ENCODE results near the gene SPRED2.
A peak's percentile ranks its signal among the peaks of the same experiment; 100 is the strongest.

SPRED2 gene

GRCh38 chr2:65316072-65316471, 116.3 kb downstream of the SPRED2 start:
- peak in 18 of 58 donors; percentile 5 to 56 (median 22) for DNase-seq

DNA sequence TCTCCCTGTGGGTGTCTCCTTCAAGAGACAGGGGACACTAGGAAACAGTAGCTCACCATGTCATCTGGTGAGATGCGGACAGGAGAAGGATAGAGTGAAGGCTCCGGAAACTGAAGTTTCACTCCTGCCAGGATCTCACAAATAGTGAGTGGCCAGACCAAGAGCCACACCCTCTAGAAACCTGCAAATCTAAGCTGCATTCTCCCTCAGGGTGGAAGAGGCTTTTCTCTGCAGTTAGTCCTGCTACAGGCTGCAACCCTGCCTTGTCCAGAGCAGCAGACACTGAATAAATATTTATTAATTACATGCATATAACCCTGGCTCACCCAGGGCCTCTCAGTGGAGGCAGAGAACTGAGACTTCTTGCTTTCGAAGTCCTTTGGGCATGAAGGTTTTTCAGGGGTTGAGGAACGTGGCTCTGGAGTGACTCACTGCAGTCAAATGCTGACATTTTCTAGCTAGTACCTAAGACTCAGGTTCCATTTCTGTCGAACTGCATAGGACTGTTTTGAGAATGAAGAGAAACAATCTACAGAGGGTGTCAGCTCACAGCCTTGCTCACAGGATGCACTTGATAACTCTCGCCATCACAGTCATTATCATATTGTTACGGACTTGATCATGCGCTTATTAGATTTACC, 117.5 kb downstream of the SPRED2 start:
- DNase-seq = no peak

DNA sequence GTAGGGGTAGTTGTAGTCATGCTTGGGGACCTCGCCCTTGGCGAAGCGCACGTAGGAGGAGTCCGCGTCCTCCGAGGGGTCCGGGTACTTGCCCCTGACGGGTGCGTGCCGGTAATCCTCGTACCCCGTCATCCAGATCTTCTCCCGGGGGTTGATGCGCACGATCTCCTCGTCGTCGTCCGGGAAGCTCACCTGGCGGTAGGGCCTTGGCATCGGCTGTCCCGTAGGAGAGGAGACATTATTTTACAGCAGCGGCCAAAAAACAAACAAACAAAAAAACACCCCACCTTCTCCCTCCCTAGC, 118.5 kb downstream of the SPRED2 start:
- DNase-seq = no peak

DNA sequence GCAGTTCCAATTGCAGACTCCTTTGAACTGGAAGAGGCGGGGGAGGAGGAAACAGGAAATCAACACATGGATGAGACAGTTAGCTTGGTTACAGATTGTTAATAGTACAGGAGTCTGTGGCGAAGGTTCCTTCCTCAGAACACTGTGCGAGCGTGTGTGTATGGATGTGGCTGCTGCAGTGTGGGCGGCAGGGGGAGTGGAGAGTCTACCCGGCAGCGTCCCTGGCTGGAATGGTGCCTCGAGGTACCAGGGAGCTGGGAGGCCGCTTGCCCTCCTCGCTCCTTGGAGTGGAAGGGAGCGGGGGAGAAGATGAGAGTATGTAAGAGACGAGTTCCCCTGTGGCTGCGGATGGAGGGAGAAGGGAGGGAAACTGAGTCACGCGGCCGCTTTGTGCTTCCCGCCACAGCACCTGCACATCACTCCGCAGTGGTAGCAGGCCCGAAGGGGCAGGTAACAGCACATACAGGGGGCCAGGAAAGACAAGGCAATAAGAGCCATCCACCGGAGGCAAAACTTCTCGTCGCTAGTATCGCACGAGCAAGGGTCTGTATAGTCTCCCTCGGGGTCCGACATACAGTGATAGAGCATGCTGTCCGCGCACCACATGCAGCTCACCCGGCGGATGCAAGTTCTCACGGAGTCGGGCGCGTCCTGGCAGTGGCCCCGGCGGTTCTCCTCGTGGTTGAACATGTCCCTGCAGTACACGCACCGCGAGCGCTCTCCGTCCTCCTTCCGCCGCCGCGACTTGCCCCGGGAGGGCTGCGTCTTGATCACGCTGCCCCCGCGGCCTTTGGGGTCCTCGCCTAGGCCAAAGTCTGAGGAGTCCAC, 119.1 kb downstream of the SPRED2 start:
- DNase-seq = peak in 12 of 58 donors; percentile 5 to 49 (median 20)

- DNase-seq = no peak
Measured at GRCh38 chr2:65311596-65311995, 120.8 kb downstream of the SPRED2 start.

DNA sequence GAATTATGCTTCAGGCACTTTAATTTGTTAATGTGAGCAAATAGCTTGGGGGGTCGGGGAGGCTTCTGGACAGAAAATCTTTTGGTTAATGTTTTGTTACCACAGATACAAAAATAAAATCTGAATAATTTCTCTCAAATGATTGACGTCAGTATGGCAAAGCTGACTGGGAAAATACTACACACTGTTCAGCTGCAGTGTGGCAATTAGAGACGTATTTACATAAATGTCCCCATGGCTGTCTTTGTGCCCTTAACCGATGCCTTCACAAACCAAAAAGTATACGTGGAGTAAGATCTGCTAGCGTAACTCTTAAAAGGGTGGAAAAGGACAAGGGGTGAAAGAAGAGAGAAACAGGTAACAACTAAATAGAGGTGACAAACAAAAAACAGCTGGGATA, 121.3 kb downstream of the SPRED2 start:
- DNase-seq = no peak

GRCh38 chr2:65309699-65310098, 122.7 kb downstream of the SPRED2 start:
- no peak for DNase-seq

GRCh38 chr2:65305934-65306333, 126.5 kb downstream of the SPRED2 start:
- no peak for DNase-seq

GRCh38 chr2:65300761-65301711, 131.4 kb downstream of the SPRED2 start:
- peak in 55 of 58 donors; percentile 19 to 87 (median 59) for DNase-seq

GRCh38 chr2:65300134-65300760, 132.2 kb downstream of the SPRED2 start:
- DNase-seq = peak in 44 of 58 donors; percentile 9 to 85 (median 40)

GRCh38 chr2:65299246-65299645, 133.2 kb downstream of the SPRED2 start:
- DNase-seq = no peak

- DNase-seq = no peak
Measured at GRCh38 chr2:65298089-65298488, 134.3 kb downstream of the SPRED2 start.

DNA sequence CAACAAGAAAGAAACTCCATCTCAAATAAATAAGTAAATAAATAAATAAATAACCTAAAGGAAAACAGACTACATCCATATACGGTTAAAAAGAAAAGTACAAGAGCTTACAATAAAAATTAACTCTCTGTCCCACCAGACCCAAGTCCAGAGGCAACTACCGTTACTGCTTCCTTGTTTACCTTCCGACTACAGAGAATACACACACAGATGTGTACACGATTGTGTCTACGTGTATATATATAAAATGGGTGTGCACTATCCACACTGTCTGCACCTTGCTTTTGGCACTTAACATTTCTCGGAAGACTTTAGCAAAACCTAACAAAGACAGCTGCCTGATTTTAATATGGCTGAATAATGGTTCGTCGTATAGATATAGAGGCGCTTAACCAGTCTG, 134.9 kb downstream of the SPRED2 start:
- DNase-seq = no peak

DNA sequence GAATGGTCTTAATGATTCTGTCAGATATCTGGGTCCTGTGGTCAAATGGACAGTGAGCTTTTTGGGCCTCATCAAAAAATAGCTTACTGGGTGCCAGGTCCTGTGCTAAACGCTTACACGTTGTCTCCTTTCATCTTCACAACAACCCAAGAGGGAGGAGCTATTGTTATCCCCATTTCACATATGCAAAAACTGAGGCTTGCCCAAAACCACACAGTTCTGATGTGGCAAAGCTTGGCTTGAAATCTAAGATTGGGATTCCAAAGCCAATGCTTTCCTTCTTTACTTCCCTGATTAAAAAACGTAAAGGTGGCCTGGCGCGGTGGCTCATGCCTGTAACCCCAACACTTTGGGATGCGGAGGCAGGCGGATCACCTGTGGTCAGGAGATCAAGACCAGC, 135.4 kb downstream of the SPRED2 start:
- DNase-seq = no peak

GRCh38 chr2:65294701-65295100, 137.7 kb downstream of the SPRED2 start:
- DNase-seq = no peak

GRCh38 chr2:65294136-65294535, 138.3 kb downstream of the SPRED2 start:
- DNase-seq = no peak

- DNase-seq = no peak
Measured at GRCh38 chr2:65293376-65293775, 139.0 kb downstream of the SPRED2 start.

GRCh38 chr2:65292461-65293011, 139.9 kb downstream of the SPRED2 start:
- peak in 2 of 58 donors; percentile 18 to 34 for DNase-seq

DNA sequence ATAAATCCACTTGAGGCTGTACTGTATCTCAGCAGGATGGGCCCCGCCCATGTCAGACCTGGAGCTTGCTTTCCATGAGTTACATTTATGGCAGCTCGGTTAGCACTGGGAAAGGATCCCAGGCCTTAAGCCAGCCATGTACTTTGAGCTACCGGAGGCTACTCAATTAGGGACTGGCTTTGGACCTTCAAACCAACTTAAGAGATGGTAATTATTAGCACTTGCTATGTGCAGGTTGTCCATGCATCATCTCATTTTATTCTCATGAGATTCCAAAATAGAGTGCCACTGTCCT, 140.3 kb downstream of the SPRED2 start:
- no peak for DNase-seq

- DNase-seq = no peak
Measured at GRCh38 chr2:65291216-65292105, 140.9 kb downstream of the SPRED2 start.
